ENCODE measurements around the gene FALEC.

GRCh38 chr1:150516616-150517015 lies 1.1 kb downstream of the FALEC start:
- TF ChIP-seq SUZ12 (IDR thresholded peaks at IDR 0.05) (no peak), SP1 (IDR thresholded peaks at IDR 0.05) (no peak)
